ENCODE measurements around the gene EIF4A2.

The EIF4A2 gene

DNA sequence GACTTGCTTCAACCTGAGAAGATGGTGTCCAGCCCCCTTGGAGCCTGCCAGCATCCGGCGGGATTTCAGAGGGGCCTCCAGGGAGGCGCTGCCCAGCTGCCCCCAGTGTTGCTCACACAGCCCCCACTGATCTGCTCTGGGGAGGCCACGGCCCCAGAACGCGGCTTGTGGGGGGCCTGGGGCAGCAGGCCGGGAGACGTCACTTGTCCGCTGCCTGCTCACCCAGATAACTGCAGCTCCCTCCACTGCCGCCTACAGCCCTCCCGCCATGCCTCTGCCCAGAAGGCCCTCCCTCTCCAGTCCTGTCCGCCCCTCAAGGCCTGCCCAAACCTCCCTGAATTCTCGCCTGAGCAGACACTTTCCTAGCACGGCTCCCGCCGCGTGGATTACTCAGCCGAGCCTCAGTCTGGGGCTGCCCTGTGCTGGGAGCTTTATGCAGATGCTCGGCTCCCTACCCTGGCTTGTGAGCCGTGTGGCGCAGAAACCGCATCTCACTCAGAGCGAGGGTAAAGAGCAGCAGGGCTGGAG is 42.0 kb downstream of the EIF4A2 start:
- Mint-ChIP-seq H3K27ac (no peak overlapping the region), H3K4me3 (peak overlapping the region; percentile 82), H3K9me3 (no peaks in the 10 kb centered on the region), H3K36me3 (no peaks in the 10 kb centered on the region), H3K4me1 (peaks cover 22% of the 10 kb centered on the region), H3K27me3 (peaks cover 22% of the 10 kb centered on the region)

- Mint-ChIP-seq H3K4me3 (peak overlapping the region; percentile 82), H3K4me1 (peaks cover 22% of the 10 kb centered on the region), H3K27ac (no peak overlapping the region), H3K9me3 (no peaks in the 10 kb centered on the region), H3K27me3 (peaks cover 25% of the 10 kb centered on the region), H3K36me3 (no peaks in the 10 kb centered on the region)
Observed at GRCh38 chr3:186825872-186826409, 42.6 kb downstream of the EIF4A2 start.

DNA sequence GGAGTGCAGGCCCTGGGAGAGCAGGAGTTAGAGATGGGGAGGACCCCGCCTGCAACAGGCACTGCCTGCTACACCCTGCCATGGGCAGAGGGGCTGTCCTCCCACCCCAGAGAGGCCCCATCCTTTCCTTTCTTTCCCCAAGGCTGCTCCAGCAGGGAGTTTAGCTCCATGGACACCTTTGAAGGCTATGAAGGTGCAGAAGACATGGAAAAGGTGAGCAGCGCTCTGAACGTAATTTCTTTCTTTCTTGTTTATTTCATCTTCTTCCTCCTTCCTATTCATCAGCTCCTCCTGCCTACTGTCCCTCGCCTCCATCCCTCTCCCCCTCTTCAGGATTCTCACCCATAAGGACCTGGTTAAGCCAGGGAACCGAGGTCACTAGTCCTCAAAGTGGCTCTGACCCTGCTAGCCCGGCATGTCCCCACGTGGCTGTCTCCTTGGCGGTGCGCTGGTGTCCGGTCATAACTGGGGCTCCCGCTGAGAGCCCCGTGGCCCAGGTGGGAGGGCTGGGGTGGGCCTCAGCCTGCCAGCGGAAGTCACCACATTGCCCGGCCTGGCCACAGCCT is 43.1 kb downstream of the EIF4A2 start:
- no peaks in the 10 kb centered on the region for H3K9me3 Mint-ChIP-seq
- peak overlapping the region; percentile 82 for H3K4me3 Mint-ChIP-seq
- H3K27me3 Mint-ChIP-seq = peaks cover 25% of the 10 kb centered on the region
- H3K36me3 Mint-ChIP-seq = no peaks in the 10 kb centered on the region
- H3K27ac Mint-ChIP-seq = peak overlapping the region; percentile 14
- peaks cover 22% of the 10 kb centered on the region for H3K4me1 Mint-ChIP-seq

- Mint-ChIP-seq H3K27ac (no peak overlapping the region), H3K27me3 (peaks cover 29% of the 10 kb centered on the region), H3K9me3 (no peaks in the 10 kb centered on the region), H3K4me1 (peaks cover 22% of the 10 kb centered on the region), H3K4me3 (peak overlapping the region; percentile 82), H3K36me3 (no peaks in the 10 kb centered on the region)
Observed at GRCh38 chr3:186826976-186827857, 43.8 kb downstream of the EIF4A2 start.

GRCh38 chr3:186828340-186828739 is 45.0 kb downstream of the EIF4A2 start:
- Mint-ChIP-seq H3K4me1 (peaks cover 22% of the 10 kb centered on the region), H3K9me3 (no peaks in the 10 kb centered on the region), H3K27me3 (peaks cover 29% of the 10 kb centered on the region), H3K36me3 (no peaks in the 10 kb centered on the region), H3K4me3 (no peak overlapping the region), H3K27ac (no peak overlapping the region)

DNA sequence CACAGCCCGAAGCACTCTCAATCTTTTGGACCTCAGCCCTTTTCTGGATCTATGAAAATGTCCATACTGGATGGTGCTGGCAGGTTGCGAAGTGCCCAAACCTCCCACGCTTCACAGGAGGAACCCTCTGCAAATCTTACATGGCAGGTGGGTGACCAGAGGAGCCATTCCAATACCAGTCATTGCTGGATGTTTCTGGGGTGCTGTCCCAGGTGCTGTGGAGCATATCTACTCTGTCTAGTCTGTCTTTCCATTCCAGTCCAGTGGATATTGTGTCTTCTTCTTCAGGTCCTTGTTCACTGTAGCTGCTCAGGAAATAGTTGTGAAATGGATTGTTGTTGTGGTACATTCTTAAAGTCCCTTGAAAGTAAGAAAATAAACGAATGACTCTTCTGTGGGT is 48.4 kb downstream of the EIF4A2 start:
- no peaks in the 10 kb centered on the region for H3K36me3 Mint-ChIP-seq
- H3K4me1 Mint-ChIP-seq = peaks cover 5% of the 10 kb centered on the region
- peaks cover 20% of the 10 kb centered on the region for H3K27me3 Mint-ChIP-seq
- H3K4me3 Mint-ChIP-seq = no peak overlapping the region
- H3K9me3 Mint-ChIP-seq = no peaks in the 10 kb centered on the region
- H3K27ac Mint-ChIP-seq = no peak overlapping the region

GRCh38 chr3:186832276-186832675 is 48.9 kb downstream of the EIF4A2 start:
- Mint-ChIP-seq H3K4me1 (peaks cover 5% of the 10 kb centered on the region), H3K4me3 (no peak overlapping the region), H3K27me3 (peaks cover 20% of the 10 kb centered on the region), H3K36me3 (no peaks in the 10 kb centered on the region), H3K27ac (no peak overlapping the region), H3K9me3 (no peaks in the 10 kb centered on the region)
